AG09309 (cell line): Measurements from ENCODE around the gene XXYLT1.

Source experiments
- DNase-seq: peaks from one replicate; pipeline ENCODE4 v3.0.0-alpha.2; 2010; ENCODE audit warnings: low read depth
- H3K4me3 ChIP-seq: 2 replicates; pipeline ENCODE4 v1.5.1; 2011; ENCODE audit warnings: mild to moderate bottlenecking, low read depth, low read length, moderate library complexity; ENCODE audit not compliant: control insufficient read depth
- CTCF ChIP-seq: IDR thresholded peaks from 2 replicates; pipeline ENCODE4 v1.5.1; 2011; ENCODE audit warnings: mild to moderate bottlenecking, low read depth, low read length, inconsistent platforms; ENCODE audit not compliant: insufficient read depth, control insufficient read depth; ENCODE audit errors: missing control alignments

The XXYLT1 gene

GRCh38 chr3:195250473-195251251 is 20.3 kb downstream of the XXYLT1 start:
- DNase-seq, result no peak
- TF ChIP-seq CTCF, result no peak
- H3K4me3 ChIP-seq, result no peak overlapping the region

GRCh38 chr3:195249858-195250464 is 21.0 kb downstream of the XXYLT1 start:
- DNase-seq, result no peak
- no peak overlapping the region for H3K4me3 ChIP-seq
- no peak for TF ChIP-seq CTCF

GRCh38 chr3:195249057-195249770 is 21.7 kb downstream of the XXYLT1 start:
- TF ChIP-seq CTCF, result no peak
- no peak overlapping the region for H3K4me3 ChIP-seq
- no peak for DNase-seq

- no peak for DNase-seq
- no peak overlapping the region for H3K4me3 ChIP-seq
- TF ChIP-seq CTCF, result no peak
Measured at GRCh38 chr3:195248281-195248680, 22.7 kb downstream of the XXYLT1 start.

- TF ChIP-seq CTCF, result no peak
- DNase-seq, result no peak
- no peak overlapping the region for H3K4me3 ChIP-seq
Measured at GRCh38 chr3:195247863-195248189, 23.1 kb downstream of the XXYLT1 start.

GRCh38 chr3:195247086-195247862 is 23.7 kb downstream of the XXYLT1 start:
- no peak for TF ChIP-seq CTCF
- no peak overlapping the region for H3K4me3 ChIP-seq
- no peak for DNase-seq
